Measurements from ENCODE around the gene SYF2.

DNA sequence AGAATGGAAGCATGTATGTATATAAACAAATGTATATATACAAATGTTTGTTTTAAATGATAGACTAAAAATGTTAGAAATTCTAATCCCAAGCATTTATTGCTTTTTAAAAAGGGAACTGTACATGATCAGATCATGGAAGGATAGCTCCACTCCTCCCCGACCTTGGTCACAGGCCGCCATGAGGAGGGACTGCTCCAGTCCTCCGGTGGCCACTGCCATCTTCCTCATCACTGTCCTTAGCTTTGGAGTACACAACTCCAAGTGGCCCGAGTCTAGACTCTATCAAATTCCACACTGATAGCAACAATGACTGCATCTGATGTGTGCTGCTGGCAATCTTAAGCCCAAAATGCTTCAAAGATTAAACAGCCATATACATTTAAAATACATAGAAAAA, 9.7 kb downstream of the SYF2 start:
- TF ChIP-seq, protein P1, sequence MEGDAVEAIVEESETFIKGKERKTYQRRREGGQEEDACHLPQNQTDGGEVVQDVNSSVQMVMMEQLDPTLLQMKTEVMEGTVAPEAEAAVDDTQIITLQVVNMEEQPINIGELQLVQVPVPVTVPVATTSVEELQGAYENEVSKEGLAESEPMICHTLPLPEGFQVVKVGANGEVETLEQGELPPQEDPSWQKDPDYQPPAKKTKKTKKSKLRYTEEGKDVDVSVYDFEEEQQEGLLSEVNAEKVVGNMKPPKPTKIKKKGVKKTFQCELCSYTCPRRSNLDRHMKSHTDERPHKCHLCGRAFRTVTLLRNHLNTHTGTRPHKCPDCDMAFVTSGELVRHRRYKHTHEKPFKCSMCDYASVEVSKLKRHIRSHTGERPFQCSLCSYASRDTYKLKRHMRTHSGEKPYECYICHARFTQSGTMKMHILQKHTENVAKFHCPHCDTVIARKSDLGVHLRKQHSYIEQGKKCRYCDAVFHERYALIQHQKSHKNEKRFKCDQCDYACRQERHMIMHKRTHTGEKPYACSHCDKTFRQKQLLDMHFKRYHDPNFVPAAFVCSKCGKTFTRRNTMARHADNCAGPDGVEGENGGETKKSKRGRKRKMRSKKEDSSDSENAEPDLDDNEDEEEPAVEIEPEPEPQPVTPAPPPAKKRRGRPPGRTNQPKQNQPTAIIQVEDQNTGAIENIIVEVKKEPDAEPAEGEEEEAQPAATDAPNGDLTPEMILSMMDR (IDR thresholded peaks at IDR 0.05) = no peak
- no peak for TF ChIP-seq POLR2A (IDR thresholded peaks at IDR 0.05)
- TF ChIP-seq EP300 (IDR thresholded peaks at IDR 0.05) = no peak

Data from tibial nerve (tissue), 4 donors.